Mammary epithelial cell (primary cell): ENCODE measurements around the gene MIPOL1.

Experiments used
- EZH2 ChIP-seq: IDR thresholded peaks from 2 replicates; pipeline ENCODE4 v1.6.1; 2012; ENCODE audit warnings: low read length, inconsistent platforms, borderline replicate concordance
- TF ChIP-seq, protein P1 (sequence below), 2 donors: IDR thresholded peaks in 1 of 2; conservative IDR thresholded peaks in 1 of 2; 2 replicates each; pipeline ENCODE4 v1.5.1; 2011 to 2012; ENCODE audit warnings: inconsistent platforms in 2 of 2, low read length in 2 of 2, mild to moderate bottlenecking in 2 of 2, control low read depth in 1 of 2, low read depth in 1 of 2; ENCODE audit not compliant: insufficient read depth in 1 of 2; ENCODE audit errors: extremely low read depth in 1 of 2

DNA sequence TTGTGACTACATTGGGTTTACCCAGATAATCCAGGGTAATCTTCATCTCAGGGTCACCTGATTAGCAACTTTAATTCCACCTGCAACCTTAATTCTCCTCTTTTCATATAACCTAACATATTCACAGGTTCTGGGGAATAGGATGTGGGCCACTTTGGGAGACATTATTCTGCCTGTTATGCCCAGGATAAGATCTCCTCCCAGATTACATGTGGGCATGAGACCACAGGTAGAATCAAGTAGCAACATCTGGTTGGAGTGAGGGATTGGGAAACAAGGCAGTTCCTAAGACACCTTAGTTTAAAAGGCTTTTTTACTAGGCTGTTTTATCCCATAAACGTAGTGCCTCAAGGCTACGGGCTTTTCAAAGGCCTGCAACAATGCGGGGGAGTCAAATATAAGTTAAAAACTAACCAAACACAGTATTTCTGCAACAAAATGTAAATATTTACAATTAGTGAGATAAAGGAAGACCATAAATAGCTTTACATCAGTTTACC, 215.8 kb downstream of the MIPOL1 start:
- TF ChIP-seq, protein P1, sequence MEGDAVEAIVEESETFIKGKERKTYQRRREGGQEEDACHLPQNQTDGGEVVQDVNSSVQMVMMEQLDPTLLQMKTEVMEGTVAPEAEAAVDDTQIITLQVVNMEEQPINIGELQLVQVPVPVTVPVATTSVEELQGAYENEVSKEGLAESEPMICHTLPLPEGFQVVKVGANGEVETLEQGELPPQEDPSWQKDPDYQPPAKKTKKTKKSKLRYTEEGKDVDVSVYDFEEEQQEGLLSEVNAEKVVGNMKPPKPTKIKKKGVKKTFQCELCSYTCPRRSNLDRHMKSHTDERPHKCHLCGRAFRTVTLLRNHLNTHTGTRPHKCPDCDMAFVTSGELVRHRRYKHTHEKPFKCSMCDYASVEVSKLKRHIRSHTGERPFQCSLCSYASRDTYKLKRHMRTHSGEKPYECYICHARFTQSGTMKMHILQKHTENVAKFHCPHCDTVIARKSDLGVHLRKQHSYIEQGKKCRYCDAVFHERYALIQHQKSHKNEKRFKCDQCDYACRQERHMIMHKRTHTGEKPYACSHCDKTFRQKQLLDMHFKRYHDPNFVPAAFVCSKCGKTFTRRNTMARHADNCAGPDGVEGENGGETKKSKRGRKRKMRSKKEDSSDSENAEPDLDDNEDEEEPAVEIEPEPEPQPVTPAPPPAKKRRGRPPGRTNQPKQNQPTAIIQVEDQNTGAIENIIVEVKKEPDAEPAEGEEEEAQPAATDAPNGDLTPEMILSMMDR (conservative IDR thresholded peaks at IDR 0.05 in 1 of 2, IDR thresholded peaks at IDR 0.05 in 1 of 2; ENCODE audit: extremely low read depth in 1 of 2, insufficient read depth in 1 of 2, low read depth in 1 of 2, low read length in 2 of 2): no peak
- no peak for TF ChIP-seq EZH2
